H54 (cell line): Measurements from ENCODE around the gene NISCH.

ENCODE experiments used
- DNase-seq: peaks from one replicate; pipeline ENCODE4 v3.0.0; 2011; ENCODE audit warnings: low spot score, mixed read lengths; ENCODE audit not compliant: insufficient read length
- FAIRE-seq: peaks from 3 replicates; lab custom pipeline; 2011; peaks lifted over from hg19 to GRCh38; lab: Jason Lieb, UNC
- POLR2A ChIP-seq: IDR thresholded peaks from 2 replicates; pipeline ENCODE4 v1.6.1; 2011; ENCODE audit warnings: low read depth, mild to moderate bottlenecking, low read length

The NISCH gene

GRCh38 chr3:52447512-52448355 is 7.7 kb upstream of the NISCH start:
- FAIRE-seq (no peak), DNase-seq (no peak)
- TF ChIP-seq POLR2A = no peak

- DNase-seq = no peak
- FAIRE-seq = no peak
- TF ChIP-seq POLR2A = no peak
These were observed 4.7 kb upstream of the NISCH start for GRCh38 chr3:52450489-52451236.

- no peak for TF ChIP-seq POLR2A
- FAIRE-seq (no peak), DNase-seq (no peak)
These were observed 3.9 kb upstream of the NISCH start for GRCh38 chr3:52451237-52452083.

DNA sequence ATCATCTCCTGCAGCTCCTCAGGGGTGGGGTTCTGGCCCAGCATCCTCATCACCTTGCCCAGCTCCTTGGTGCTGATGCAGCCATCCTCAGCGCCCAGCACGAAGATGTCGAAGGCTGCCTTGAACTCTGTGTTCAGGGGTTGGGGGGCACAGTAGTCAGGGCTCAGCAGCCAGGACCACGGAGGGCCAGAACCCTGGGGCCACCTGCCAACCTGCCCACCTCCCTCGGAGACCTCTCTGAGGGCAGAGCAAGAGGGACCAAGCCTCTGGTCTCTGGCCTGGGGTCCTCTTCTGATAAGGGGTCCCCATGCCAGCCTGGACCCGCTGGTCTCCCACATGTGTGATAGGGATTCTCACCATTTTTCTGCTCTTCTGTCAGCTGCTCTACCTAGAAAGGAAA is 3.3 kb upstream of the NISCH start:
- TF ChIP-seq POLR2A = no peak
- DNase-seq (no peak), FAIRE-seq (no peak)

DNA sequence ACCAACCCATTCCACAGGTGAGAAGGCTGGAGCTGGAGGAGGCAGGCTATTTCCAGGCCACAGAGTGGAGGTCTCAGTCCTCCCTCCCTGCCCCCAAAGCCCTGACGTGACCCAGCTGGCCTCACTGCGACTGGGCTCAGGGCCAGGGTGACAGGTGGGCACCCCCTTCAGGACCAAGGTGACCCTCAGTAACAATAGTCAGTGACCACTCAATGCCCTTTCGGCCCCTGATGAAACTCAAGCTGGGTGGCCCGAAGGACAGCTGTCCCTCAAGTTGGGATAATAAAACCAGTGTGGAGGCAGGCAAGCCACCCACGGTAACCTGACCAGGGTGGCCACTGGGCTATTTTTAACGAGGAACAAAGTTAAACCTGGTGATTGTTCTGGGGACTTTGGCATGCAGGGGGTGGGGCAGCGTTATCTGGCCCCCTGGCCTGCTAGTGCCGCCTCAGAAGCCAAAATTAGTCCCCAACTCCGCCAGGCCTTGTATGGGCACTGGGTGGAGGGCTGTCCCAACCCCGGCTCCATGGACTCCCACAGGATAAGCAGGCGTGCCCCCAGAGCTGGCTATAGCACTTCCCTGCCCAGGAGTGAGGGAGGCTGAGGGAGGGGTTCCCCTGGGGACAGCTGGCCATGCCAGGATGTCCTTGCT is 2.7 kb upstream of the NISCH start:
- no peak for TF ChIP-seq POLR2A
- FAIRE-seq = no peak
- DNase-seq = no peak

DNA sequence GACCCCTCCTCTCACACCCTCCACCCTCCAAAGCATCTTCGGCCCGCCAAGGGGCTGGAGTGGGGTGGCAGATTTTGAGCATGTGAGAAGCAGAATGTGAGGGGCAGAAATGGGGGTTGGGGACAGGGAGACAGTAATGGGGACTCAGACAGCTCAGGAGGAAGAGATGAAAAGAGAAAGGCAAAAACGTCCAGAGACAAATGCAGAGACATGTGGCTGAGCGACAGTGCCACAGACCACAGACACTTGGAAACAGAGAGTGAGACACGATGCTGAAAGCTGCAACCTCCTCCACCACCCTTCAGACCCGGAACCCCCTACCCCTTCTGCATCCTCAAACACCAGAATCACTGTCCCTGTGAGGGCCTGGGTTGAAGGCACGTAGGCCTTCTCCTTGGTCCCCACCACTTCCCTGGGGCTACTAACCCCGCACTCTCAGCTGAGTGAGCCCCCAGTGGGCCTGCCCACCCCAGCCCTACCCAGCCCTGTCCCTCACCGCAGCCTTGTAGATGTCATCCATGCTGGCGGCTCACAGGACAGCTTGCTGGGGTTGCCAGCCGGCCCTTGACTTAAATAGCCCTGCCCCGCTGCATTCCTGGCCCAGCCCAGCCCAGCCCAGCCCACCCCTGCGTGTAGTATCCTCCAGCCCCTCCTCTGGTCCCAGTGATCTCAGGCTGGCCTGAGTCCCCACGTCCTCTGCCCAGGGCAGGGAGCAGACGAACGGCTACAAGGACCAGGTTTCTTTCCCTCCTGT is 1.7 kb upstream of the NISCH start, which contains the start of gene TNNC1:
TSS of gene TNNC1 (minus strand) at position 546 of the 754 bp plus-strand sequence. CDS start at position 520, 26 bp downstream.
- TF ChIP-seq POLR2A = no peak
- FAIRE-seq = no peak
- DNase-seq = no peak

DNA sequence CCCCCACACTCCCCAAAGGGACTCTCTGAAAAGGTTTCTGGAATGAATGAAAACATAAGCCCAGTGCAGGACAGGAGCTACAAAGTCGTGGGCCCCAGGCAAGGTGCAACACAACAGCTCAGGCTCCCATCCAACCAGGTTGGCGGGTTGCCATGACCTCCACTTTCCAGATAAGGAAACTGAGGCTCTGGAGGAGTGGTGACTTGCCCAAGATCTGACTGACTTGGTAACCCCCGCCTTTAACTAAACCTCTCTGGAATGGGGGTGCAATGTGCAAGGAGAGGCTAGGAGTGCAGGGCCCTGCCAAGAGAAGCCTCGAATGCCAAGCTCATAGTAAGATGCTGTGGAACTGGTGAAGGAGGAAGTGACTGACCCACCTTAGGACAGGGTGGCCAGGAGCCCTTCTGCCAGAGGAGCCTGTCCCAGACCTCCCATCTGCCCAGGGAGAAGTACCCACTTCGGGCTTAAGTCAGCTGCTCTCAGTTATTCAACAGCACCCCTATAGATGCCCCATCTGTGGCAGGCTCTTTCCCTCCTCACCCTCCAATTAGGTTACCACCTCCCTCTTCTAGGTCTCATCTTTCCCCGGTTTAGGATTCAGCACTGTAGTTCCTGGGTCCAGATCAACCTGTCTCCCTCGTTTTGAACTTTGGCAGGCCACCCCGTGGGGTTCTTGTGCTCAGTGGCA is 1.0 kb upstream of the NISCH start:
- no peak for TF ChIP-seq POLR2A
- no peak for FAIRE-seq
- no peak for DNase-seq

DNA sequence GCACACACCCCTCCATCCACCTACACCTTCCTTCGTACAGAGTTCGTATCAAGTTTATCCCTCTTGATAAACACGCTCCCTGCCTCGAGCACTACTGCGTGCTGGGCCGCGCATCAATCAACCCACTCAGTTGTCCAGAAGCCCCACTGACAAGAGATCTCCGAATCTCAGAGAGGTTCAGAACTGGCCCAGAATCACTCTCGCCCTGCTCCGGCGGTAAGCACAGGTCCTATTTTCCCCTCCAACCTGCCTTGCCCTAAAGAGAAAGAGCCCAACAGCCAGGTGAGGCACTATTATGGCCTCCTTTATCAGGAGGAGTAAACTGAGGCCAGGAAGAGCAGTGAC is 494 bp upstream of the NISCH start:
- no peak for TF ChIP-seq POLR2A
- DNase-seq (no peak), FAIRE-seq (no peak)

- TF ChIP-seq POLR2A = no peak
These were observed 880 bp downstream of the NISCH start for GRCh38 chr3:52456169-52456799.

DNA sequence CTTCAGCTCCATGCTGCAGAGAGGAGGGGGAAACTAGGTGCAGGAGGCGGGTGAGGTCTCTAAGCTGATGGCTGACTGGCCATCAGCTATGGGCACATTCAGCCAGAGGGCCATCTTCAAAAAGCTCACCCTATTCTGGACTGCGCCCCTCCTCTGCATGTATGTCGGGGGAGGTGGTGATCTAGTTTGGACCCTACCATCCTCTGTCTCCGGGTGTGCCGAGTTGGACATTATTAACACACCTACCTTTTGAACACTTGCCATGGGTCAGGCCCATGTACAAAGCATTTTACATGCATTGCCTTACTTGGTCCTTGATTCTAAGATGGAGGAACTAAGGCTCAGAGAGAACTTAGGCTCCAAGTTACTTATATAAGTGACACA is 1.4 kb downstream of the NISCH start:
- no peak for FAIRE-seq
- no peak for DNase-seq
- TF ChIP-seq POLR2A = no peak

More at GRCh38 chr3:52456169-52456799, 880 bp downstream of the NISCH start:
- no peak for FAIRE-seq
- DNase-seq = no peak

DNA sequence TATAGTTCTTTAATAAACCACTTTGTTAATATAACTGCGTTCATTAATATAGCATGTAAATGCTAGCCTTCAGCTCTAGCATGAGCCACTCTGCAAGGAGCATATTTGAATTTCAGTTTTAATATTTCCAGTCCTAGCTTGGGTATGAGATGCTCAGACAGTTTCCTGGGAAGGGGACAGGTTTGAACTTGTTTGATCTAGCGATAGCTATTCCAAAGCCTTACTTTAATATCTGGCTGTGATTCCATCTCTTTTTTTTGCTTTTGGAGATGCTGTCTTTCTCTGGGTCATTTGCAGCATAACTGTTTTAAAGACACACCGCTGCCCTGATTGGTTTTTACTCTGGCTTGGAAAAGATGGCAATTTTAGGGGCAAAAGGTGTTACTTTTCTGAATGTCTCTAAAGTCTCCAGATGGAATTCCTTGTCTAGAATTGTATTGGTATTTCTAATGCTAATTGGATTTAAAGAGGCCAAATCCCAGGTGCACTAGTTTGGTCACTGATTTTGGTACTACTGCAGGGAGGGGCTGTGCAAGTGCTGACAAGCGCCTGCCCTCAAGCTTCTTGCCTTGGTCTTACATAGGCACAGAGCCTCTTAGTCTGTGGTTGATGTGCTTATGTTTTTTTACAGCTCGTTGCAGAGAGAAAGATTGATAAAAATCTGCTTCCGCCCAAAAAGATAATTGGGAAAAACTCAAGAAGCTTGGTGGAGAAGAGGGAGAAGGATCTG is 2.8 kb downstream of the NISCH start:
- FAIRE-seq = no peak
- no peak for DNase-seq
- no peak for TF ChIP-seq POLR2A
